AML-193 (cell line): ENCODE data around the gene ACTL10.

Experiments
- DNase-seq, 2 experiments: peaks; one replicate each; lab custom pipeline; 2025; lab: John Stamatoyannopoulos, UW

The ACTL10 gene

DNA sequence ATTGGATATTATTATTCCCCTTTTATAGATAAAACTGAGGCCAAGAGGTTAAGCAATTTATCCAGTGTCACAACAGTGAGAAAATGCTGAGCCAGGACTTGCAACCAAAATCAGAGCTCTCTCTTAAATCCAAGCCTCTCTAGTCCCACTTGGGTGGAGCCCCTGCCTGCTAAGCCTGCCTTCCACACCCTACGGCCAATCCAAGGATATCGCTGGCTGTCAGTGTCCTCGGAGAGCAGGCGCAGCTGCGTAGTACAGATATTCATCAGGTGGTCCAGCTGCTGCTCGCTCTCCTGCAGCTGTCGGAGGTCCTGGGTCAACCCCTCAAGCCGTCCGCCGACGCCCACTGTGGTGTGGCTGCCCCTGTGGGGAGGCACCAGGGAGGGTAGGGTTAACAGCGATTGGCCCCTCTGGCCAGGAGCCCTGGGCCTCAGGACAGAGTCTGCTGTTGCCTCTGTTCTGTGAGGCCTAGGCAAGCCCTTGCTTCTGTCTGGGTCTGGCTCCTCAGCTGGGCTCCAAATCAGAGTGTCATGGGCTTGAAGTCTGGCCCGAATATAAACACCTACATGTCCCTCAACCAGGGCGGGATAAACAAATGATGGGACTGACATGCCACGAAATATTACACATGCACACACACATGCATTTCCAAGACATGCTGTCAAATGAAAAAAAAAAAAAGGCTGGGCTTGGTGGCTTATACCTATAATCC is 11.4 kb downstream of the ACTL10 start:
- DNase-seq, result no peak

GRCh38 chr20:33679758-33680485 is 13.2 kb downstream of the ACTL10 start:
- DNase-seq, result no peak

GRCh38 chr20:33680686-33681085 is 13.9 kb downstream of the ACTL10 start:
- no peak for DNase-seq

DNA sequence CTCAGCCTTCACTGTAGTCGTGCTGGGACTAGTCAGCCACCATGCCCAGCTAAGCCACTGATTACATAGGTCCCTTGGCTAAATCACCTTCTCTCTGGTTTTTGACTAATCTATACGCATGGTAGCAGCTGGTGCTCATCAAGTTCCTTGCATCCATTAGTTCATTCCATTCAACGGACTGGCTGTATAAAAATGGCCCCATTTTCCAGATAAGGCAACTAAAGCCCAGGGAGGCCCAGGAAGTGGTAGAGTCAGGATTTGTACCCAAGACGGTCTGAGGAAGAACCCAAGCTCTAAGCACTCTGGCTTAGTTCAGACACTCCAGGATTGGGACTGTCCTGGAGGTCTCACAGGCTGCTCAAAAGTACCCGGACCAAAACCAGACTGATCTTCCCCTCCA is 14.5 kb downstream of the ACTL10 start:
- no peak for DNase-seq

DNA sequence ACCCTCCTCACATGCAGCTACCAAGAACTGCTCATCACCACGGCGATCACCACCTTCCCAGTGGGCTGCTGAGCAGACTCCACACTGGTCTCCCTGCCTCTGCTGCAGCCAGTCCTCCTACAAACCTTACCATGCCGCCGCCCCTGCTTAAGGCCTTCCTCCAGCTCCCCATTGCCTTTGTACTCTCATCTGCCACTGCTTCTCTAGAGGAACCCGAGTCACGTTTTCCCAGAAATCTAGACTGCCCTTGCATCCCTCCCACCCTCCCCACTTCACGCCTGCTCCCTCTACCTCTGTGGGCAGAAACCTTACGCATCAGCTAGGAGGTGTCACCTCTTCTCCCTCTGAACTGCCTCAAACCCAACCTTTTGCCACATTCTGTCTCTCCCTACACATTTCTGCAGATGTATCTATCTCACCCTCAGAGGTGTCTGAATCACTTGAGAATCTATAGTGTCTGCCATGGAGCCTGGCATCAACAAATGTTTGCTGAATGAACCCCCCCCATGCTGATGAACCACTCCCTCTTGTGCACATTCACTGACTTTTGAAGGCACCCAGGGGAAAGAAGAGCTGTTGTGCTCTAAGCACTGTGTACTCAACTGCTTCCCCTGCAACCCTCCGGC is 15.1 kb downstream of the ACTL10 start:
- no peak for DNase-seq

- DNase-seq, result no peak
These were observed 18.0 kb downstream of the ACTL10 start for GRCh38 chr20:33684533-33685327.

- DNase-seq, result peak; percentile 46 to 56
These were observed 18.8 kb downstream of the ACTL10 start for GRCh38 chr20:33685328-33686099.

DNA sequence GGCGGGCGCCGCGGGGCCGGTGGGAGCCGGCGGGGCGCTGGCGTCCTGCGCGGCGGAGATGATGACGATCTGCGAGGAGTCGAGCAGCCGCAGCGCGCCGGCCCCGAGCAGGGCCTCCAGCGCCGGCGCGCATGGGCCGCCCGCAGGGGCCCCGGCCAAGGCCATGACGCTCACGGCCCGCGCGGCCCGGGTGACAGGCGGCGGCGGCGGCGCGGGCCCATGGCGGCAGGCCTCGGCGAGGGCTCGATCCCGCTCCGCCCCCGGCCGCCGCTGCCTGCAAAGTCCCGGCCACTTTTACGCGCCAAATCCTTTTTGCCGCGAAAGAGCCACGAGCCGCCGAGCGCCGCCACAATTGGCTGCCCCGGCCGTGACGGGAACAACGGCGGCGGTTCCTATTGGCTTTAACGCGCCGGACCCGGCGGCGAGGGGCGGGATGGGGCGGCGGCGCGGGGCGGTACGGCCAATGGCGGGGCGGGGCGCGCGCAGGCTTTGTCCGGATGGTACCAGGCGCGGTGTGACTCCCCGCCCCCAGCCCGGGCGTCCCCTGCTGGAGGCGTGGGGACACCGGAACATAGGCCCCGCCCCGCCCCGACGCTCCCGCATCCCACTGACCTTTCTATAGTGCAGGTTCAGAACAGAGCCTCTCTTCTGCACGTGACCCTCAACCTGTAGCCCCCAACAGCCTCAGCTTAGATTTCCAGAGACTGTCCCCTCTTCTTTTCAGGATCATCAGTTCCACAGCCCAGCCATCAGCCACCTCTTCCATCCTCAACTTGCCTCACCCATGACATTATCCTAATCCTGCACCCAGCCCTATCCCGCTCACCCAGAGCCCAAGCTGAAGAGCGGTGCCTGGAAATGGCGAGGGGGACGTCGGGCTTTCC is 19.6 kb downstream of the ACTL10 start, which contains the start of gene E2F1:
Gene E2F1 (minus strand): TSS at position 286 of the 884 bp plus-strand sequence. CDS start 121 bp downstream, at position 165.
- peak; percentile 87 to 89 for DNase-seq

DNA sequence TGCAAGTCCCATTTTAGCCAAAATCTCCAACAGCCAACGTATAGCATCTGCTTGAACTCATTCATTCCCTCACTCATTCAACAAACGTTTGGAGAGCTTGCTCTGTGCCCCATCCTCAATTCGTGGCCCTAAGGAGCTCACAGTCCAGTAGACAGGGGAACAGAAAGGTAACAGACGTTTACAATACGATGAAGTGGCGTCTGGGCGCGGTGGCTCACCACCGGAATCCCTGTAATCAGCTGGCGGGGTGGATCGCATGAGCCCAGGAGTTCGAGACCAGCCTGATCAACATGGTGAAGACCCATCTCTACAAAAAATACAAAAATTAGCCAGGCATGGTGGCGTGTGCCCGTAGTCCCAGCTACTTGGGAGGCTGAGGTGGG is 20.2 kb downstream of the ACTL10 start:
- no peak for DNase-seq

GRCh38 chr20:33687370-33687915 is 20.7 kb downstream of the ACTL10 start:
- DNase-seq, result peak; percentile 80 to 81

DNA sequence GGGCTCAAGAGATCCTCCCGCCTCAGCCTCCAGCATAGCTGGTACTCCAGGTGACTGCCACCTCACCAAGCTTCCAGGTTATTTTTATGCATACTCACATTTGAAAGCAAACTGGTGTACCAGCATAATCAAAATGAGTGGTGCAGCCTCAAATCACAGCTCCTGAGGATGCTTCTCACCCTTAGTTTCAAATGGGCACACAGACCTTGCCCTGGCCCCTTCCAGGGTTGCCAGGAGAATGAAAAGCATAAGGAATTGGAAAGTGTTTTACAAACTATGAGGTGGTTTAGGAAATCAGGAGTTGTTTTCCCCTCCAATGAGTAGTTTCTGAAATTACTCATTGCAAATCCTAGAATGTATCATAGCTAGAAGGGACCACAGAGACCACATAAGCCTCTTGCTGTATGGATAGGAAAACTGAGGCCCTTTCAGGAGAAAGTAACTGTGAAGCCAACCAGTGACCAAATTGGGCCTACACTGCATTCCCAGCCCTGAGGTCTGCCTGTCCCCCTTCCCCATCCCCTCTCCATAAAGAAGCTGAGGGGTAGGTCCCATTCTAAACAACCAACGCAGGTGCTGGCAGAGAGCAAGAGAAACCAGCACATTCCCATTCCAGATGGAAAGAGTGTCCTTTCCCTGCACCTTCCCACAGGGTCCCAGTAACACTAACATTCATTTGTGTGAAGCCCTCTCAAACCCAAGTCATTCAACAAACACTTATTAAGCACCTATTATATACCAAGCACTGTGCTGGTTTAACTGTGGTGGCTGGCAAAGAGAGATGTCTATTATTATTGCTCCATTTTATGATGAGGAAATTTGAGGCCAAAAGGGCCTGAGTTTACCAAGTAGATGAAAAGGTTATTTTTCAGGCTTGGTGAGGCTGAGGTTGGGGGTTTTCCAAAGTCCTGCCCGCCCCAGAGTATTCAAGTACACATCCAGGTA is 21.5 kb downstream of the ACTL10 start:
- DNase-seq, result no peak

DNA sequence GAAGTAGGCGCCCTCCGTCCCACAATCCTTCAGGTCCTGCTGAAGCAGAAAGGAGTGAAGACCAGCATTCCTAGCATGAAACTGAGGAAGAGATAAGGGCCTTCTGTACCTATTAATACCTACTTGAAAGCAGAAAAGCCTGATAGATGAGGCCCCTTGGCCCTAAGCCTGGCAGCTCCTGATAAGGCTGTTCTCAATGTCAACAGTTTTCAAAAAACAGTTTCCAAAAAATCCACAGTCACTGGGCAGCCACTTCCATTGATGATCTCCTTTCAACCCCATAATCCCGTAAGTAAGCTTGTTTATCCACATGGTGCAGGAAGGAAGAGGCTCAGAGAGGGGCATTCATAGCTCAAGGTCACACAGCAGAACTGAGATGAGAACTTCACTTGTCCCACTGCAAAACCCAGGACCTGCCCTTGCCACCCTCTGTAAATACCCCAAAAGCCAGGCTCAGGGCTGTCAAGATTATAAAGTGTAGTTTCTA is 22.2 kb downstream of the ACTL10 start:
- no peak for DNase-seq

DNA sequence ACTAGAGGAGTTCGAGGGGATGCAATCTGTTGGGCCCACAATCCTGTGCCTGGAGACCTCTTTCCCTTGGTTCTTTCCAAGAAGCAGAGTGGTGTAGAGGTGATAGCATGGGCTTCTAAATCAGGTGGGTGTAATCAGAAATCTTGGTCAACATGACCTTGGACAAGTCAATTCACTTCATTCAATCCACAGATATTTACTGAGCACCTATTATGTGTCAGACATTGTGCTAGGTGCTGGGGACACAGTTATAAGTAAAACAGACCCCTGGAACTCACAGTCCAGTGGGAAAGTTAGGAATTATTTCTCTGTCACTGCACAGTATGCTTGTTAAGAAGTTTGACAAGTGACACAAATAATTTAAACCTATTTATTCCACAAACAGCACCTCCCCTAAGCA is 22.8 kb downstream of the ACTL10 start:
- DNase-seq, result no peak

- DNase-seq, result peak; percentile 37 to 45
These were observed 23.2 kb downstream of the ACTL10 start for GRCh38 chr20:33689973-33690372.

GRCh38 chr20:33693289-33693688 is 26.5 kb downstream of the ACTL10 start:
- no peak for DNase-seq

DNA sequence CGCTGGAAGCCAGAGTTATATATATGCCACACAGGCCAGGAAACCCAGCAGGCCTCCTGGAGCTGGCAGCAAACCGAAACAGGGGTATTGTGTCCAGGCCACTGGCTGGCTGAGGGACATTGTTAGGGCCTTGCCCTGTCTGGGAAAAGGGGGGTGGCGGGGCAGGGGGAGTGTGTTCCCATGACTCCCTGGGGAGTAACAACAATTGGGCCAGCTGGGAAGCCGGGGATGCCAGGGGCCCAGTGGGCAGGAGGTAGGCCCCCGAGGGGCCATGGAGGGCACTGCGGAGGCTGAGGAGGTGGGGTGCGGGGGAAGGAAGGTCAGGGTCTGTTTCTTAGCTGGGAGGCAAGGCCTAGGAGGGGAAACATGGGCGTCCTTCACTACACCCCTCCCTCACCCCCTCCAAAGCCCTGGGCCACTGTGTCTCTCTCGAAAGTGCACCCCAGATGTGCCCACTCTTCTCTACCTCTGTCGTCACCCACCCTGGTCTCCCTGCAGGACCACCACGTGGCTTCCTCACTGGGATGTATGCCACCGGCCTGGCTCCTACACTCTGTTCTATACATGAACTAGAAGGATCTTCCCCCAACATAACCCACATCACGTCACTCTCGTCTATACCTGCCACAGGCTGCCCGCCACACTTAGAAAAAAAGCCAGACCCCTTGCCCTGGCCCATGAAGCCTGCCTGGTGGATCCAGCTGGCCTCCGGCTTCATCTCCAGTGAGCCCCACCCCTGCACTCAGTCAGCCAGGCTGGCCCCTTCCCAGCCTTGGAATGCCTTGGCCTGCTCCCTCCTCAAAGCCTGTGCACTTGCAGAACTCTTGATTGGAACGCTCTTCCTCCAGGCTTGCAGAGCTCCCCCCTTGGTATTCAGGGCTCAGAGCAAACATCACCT is 27.2 kb downstream of the ACTL10 start:
- no peak for DNase-seq

- no peak for DNase-seq
These were observed 27.9 kb downstream of the ACTL10 start for GRCh38 chr20:33694639-33695012.

GRCh38 chr20:33696448-33696847 is 29.7 kb downstream of the ACTL10 start:
- DNase-seq, result no peak
